Loucy (cell line): ENCODE results near the gene CNTN5.

Source experiments
- H2AFZ ChIP-seq: fragments of 200-600 bp; sonication (generic); 2 replicates; pipeline ENCODE4 v1.6.0; 2016; ENCODE audit warnings: antibody characterized with exemption, mild to moderate bottlenecking, low read length, moderate library complexity
- H3F3A ChIP-seq: fragments of 200-600 bp; 2 replicates; pipeline ENCODE4 v1.6.0; 2016; ENCODE audit warnings: antibody characterized with exemption, low read depth, mild to moderate bottlenecking
- H3K27me3 ChIP-seq: fragments of 200-600 bp; sonication (generic); 2 replicates; pipeline ENCODE4 v1.6.1; 2014; ENCODE audit warnings: low read length, mild to moderate bottlenecking; ENCODE audit not compliant: insufficient read depth, poor library complexity, severe bottlenecking
- H3K36me3 ChIP-seq: fragments of 200-600 bp; sonication (generic); 2 replicates; pipeline ENCODE4 v1.6.1; 2016; ENCODE audit warnings: low read length; ENCODE audit not compliant: insufficient read depth
- H3K4me1 ChIP-seq: fragments of 200-600 bp; sonication (generic); 2 replicates; pipeline ENCODE4 v1.5.1; 2014; ENCODE audit warnings: low read length, mild to moderate bottlenecking; ENCODE audit not compliant: insufficient read depth, poor library complexity, severe bottlenecking
- H3K4me2 ChIP-seq: fragments of 200-600 bp; sonication (generic); 2 replicates; pipeline ENCODE4 v1.6.0; 2014; ENCODE audit warnings: antibody characterized with exemption, low read length, low read depth, mild to moderate bottlenecking; ENCODE audit not compliant: poor library complexity, severe bottlenecking
- H3K4me3 ChIP-seq: fragments of 200-600 bp; sonication (generic); 2 replicates; pipeline ENCODE4 v1.5.1; 2014; ENCODE audit warnings: low read length, mild to moderate bottlenecking, mixed read lengths; ENCODE audit not compliant: poor library complexity, severe bottlenecking
- H3K79me2 ChIP-seq: fragments of 200-600 bp; sonication (generic); 2 replicates; pipeline ENCODE4 v1.6.1; 2014; ENCODE audit warnings: low read length; ENCODE audit not compliant: insufficient read depth
- H3K9ac ChIP-seq: fragments of 200-600 bp; sonication (generic); 2 replicates; pipeline ENCODE4 v1.6.0; 2014; ENCODE audit warnings: mild to moderate bottlenecking, low read depth, low read length, moderate library complexity; ENCODE audit not compliant: poor library complexity, severe bottlenecking
- H3K9me2 ChIP-seq: fragments of 200-600 bp; sonication (generic); replicated peaks from 2 replicates; pipeline ENCODE4 v1.6.1; 2016; ENCODE audit warnings: low read depth, low read length, mixed read lengths
- H3K9me3 ChIP-seq: fragments of 200-600 bp; sonication (generic); 2 replicates; pipeline ENCODE4 v1.6.1; 2014; ENCODE audit warnings: mild to moderate bottlenecking, antibody characterized with exemption, low read length, low read depth; ENCODE audit not compliant: insufficient read depth
- H4K20me1 ChIP-seq: fragments of 200-600 bp; sonication (generic); 2 replicates; pipeline ENCODE4 v1.6.0; 2014; ENCODE audit warnings: antibody characterized with exemption, low read length, mild to moderate bottlenecking; ENCODE audit not compliant: insufficient read depth, poor library complexity, severe bottlenecking
- EZH2phosphoT487 ChIP-seq: fragments of 200-600 bp; IDR thresholded peaks from 2 replicates; pipeline ENCODE4 v1.6.1; 2018; ENCODE audit warnings: antibody characterized with exemption, mild to moderate bottlenecking, moderate library complexity, borderline replicate concordance
- TF ChIP-seq, protein P1 (sequence below): fragments of 200-600 bp; sonication (generic); conservative IDR thresholded peaks from 2 replicates; pipeline ENCODE4 v1.5.1; 2014; ENCODE audit warnings: mild to moderate bottlenecking, antibody characterized with exemption, low read length

The CNTN5 gene

GRCh38 chr11:100297516-100297915 lies 1276.8 kb downstream of the CNTN5 start:
- Histone ChIP-seq H3K4me3 (no peak overlapping the region), H2AFZ (no peak overlapping the region), H3K9me2 (no peaks in the 10 kb centered on the region), H3F3A (no peaks in the 10 kb centered on the region), H4K20me1 (no peaks in the 10 kb centered on the region), H3K9ac (no peak overlapping the region), H3K4me1 (no peaks in the 10 kb centered on the region), H3K36me3 (no peaks in the 10 kb centered on the region), H3K9me3 (no peaks in the 10 kb centered on the region), H3K27me3 (no peaks in the 10 kb centered on the region), H3K79me2 (no peaks in the 10 kb centered on the region), H3K4me2 (no peak overlapping the region)
- TF ChIP-seq EZH2phosphoT487, result no peak
- TF ChIP-seq, protein P1, sequence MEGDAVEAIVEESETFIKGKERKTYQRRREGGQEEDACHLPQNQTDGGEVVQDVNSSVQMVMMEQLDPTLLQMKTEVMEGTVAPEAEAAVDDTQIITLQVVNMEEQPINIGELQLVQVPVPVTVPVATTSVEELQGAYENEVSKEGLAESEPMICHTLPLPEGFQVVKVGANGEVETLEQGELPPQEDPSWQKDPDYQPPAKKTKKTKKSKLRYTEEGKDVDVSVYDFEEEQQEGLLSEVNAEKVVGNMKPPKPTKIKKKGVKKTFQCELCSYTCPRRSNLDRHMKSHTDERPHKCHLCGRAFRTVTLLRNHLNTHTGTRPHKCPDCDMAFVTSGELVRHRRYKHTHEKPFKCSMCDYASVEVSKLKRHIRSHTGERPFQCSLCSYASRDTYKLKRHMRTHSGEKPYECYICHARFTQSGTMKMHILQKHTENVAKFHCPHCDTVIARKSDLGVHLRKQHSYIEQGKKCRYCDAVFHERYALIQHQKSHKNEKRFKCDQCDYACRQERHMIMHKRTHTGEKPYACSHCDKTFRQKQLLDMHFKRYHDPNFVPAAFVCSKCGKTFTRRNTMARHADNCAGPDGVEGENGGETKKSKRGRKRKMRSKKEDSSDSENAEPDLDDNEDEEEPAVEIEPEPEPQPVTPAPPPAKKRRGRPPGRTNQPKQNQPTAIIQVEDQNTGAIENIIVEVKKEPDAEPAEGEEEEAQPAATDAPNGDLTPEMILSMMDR, result no peak

GRCh38 chr11:100302824-100303223 lies 1282.1 kb downstream of the CNTN5 start:
- Histone ChIP-seq H4K20me1 (no peaks in the 10 kb centered on the region), H3K4me3 (no peak overlapping the region), H3K36me3 (no peaks in the 10 kb centered on the region), H3F3A (no peaks in the 10 kb centered on the region), H3K9ac (no peak overlapping the region), H3K79me2 (no peaks in the 10 kb centered on the region), H3K9me3 (no peaks in the 10 kb centered on the region), H3K27me3 (no peaks in the 10 kb centered on the region), H3K9me2 (no peaks in the 10 kb centered on the region), H2AFZ (no peak overlapping the region), H3K4me2 (no peak overlapping the region), H3K4me1 (no peaks in the 10 kb centered on the region)
- no peak for TF ChIP-seq EZH2phosphoT487
- TF ChIP-seq, protein P1, result no peak

GRCh38 chr11:100303897-100304296 lies 1283.1 kb downstream of the CNTN5 start:
- no peaks in the 10 kb centered on the region for H3K9me2 ChIP-seq
- H3K79me2 ChIP-seq, result no peaks in the 10 kb centered on the region
- no peaks in the 10 kb centered on the region for H3K9me3 ChIP-seq
- H3K4me3 ChIP-seq, result no peak overlapping the region
- H3K36me3 ChIP-seq, result no peaks in the 10 kb centered on the region
- no peak overlapping the region for H3K9ac ChIP-seq
- no peak overlapping the region for H2AFZ ChIP-seq
- H3K27me3 ChIP-seq, result no peaks in the 10 kb centered on the region
- no peaks in the 10 kb centered on the region for H4K20me1 ChIP-seq
- no peak overlapping the region for H3K4me2 ChIP-seq
- H3F3A ChIP-seq, result no peaks in the 10 kb centered on the region
- TF ChIP-seq, protein P1, result no peak
- TF ChIP-seq EZH2phosphoT487, result no peak
- H3K4me1 ChIP-seq, result no peaks in the 10 kb centered on the region
